GM18526 (cell line): ENCODE results near the gene TEAD4.

ENCODE experiments used
- POLR2A ChIP-seq: IDR thresholded peaks from 3 replicates; pipeline ENCODE4 v1.6.1; 2011; ENCODE audit not compliant: insufficient read length; ENCODE audit errors: extremely low read depth

TEAD4 gene

DNA sequence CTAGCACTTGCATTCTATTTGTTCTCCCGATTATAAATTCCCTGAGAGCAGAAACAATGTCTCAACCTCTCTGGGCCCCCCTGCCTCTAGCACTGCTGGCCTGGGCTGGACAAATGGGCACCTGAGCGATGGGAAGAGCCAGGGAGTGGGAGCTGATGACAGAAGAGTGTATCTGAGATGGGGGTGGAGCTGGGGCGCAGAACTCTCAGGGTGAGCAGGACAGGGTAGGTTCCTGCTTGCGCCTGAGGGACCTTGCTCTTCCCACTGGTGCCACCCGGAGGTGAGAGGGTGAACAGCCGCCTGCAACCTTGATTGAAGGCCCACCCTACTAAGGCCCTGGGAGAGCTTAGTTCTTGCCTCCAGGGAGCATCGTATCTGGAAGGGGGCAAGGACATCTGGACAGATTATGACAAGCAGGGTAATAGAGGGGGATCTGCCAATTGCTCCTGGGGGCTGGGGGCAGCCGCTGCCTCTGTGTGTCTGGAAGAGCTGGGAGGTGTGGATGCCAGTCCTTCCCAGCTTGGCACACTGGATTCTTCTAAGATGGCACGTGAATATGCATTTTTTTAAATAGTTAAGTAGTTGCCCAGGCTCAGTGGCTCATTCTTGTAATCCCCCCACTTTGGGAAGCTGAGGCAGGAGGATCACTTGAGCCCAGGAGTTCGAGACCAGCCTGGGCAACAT is 75.0 kb downstream of the TEAD4 start:
- no peak for TF ChIP-seq POLR2A

- no peak for TF ChIP-seq POLR2A
Measured at GRCh38 chr12:3035171-3035570, 76.0 kb downstream of the TEAD4 start.

DNA sequence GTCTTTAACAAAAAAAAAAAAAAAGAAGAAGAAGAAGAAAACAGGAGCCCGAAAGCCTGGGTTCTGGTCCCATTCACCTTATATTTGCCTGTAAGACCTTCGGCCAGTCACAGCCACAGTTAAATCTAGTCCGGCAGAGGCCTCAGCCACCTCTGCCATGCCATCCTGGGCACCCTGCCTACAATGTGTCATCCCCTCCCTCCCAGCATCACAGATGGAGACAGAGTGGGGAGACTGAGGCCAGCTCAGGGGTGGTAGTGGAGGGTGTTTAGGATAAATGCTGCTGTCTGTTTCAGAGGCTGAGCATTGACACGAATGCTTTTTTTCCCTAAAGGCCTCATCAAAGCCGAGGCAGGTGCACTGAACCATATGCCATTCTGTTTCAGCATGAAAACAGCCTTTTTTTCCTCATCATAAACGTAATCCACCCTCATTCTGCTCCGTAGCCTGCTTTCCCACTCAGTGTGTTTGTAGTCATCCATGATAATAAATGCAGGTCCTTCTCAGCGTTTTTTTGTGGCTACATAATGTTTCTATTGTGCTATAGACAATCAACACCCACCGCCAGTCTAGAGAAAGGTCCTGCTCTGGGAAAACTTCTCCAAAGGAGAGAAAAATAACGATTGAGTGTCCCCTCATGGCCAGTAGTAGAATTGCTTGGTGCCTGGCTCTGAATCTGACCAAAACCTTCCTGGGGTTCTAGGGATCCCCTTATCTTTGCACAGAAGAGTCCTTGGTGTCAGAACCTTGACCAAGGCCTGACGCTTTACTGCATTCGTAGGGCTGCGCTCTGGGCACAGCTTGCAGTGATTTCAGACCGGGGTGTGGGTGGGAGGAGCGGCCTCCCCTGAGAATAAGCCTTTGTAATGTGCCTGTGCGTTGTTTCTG is 76.9 kb downstream of the TEAD4 start:
- TF ChIP-seq POLR2A: no peak

DNA sequence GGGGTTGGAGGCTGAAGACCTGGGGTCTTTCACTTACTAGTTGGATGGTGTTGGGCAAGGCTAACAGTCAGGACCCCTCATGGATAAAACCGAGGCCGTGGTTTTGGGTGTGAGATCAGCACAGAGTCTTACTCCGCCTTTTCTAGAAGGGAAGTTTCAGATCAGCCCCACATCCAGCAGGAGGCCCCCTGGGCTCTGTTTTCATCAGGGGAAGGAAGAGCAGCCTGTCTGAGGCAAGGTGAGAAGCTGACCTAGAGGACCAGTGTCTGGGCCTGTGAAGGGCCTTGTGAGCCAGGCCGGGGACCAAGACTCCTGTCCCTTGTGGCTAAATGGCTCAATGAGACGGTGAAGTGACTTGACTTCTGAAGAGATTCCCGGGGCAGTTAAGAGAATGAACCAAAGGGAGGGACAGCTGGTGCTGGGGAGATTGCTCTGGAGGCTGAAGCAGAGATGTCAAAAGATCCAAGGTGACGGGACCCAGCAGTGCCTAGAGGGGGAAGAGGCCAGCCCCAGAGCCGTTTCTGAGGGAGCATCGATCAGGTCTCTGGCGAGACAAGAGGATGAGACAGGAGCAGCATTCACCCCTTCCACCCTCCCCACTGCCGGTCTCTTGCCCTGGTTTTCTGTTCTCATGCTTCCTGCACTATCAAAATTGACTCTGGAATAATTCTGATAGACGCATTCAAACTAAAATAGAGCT is 77.9 kb downstream of the TEAD4 start:
- TF ChIP-seq POLR2A: no peak

DNA sequence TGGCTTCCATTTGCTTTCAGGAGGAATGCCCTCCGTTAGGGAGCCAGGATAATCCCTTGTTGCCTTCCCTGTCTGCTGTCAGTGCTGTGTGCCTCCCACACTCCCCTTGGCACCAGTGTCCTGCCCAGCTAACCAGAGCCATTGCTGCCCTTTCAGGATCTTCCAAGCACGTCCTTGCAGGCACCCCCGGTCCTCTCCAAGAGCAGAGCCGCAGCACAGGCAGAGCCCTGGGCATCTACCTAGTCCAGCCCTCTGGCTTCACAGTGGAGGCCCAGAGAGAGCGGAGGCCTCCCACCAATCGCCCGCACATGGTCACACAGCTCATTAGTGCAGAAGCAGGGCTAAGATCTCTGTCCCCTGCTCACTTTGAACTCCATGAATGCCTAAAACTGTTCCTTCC is 79.0 kb downstream of the TEAD4 start:
- TF ChIP-seq POLR2A: no peak

DNA sequence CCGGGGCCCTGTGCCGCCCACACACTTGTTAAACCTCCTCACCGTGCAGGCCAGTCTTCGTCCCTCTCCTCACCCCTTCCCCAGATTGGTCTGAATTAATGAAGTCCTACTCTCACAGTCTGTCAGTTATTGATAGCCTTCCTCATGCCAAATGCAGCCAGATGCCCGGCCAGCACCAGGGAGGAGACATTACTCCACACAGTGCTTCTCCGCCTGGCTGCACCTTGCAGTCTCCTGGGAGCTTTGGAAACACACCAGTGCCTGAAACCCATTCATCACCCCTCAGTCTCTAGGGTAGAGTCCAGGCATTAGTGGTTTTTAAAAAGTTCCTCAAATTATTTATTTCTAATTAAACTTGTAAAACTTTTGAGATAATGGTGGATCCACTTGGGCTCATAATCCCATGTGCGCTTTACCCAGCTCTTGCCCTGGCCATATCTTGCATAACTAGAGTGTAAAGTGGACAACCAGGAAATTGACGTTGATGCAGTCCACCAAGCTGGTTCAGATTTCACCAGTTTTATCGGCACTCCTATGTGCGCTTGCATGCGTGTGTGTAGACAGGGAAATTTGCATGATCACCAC is 79.8 kb downstream of the TEAD4 start:
- no peak for TF ChIP-seq POLR2A

- TF ChIP-seq POLR2A: no peak
Measured at GRCh38 chr12:3040026-3040656, 80.9 kb downstream of the TEAD4 start.

DNA sequence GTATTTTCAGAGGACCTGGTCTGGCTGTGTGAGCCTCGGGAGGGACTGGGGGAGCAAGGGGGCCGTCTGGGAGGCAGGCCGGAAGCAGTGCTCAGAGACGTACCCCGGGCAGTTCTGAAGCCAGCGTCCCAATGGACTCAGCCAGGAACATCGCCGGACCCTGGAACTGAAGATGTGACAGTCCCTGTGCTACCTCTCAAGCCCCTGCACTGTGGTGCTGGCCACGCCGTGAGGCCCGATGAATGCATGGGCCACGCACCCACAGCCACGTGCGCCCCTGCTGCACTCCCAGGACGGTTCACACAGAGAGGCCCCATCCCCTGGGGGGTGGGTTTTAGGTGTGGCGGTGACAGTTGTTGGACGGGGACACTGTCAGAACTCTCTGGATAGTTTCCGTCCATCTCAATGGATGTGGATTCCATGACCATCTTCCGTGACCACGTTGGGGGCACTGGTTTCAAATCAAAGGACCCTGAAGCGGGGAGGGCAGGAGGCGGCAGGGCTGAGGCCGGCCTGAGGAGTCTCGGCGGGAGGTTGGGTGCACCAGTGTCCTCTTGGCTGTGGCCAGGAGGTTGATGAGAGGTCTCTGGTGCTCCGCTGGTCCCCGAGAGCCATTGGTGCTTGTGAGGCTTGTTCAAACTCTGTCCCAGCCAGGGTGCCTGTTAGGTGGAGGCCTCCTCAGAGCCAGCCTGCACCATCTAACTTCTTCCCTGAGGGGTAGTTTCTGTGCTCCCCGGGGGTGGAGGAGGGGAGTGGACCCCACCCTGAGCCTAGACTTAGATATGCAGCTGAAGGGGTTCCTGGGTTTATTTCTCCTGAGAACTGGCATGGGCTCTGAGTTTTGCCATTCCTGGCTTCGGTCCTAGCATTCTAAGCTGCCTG is 81.7 kb downstream of the TEAD4 start:
- TF ChIP-seq POLR2A: no peak

- TF ChIP-seq POLR2A: no peak
Measured at GRCh38 chr12:3041558-3042164, 82.5 kb downstream of the TEAD4 start.

DNA sequence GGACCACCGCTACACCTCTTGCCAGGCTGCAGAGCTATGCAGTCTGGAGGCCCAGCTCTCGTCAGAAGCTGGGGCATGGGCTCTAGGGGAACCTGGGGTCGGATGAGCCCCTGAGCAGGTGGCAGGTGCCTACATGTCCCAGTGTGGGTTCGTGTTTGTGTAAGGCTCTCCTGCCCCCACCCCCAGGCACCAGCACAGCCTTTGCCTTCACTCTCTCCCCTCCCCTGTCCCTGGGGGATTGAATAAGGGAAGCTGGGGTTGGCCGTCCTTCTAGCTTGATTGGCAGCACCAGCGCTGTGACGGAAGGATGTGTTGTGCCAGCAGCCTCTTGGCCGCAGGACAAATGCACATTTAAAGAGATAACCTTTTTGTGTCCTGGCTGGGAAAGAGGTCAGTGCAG is 83.2 kb downstream of the TEAD4 start:
- no peak for TF ChIP-seq POLR2A

- no peak for TF ChIP-seq POLR2A
Measured at GRCh38 chr12:3042826-3043225, 83.6 kb downstream of the TEAD4 start.

DNA sequence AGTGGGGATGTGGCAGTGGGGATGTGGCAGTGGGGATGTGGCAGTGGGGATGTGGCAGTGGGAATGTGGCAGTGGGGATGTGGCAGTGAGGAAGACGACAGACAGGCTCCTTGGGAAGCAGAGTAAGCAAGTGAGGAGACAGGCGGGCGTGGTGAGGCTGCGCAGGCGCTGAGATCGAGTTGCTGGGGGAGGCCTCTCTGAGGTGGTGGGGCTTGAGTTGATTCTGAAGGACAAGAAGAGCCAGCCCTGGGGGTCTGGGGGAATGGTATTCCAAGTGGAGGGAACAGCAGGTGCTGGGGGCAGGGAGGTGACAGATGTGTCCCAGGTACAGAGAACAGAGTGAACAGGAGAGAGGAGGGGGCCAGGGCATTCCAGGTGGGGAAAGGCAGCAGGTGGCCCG is 84.2 kb downstream of the TEAD4 start:
- no peak for TF ChIP-seq POLR2A

GRCh38 chr12:3044141-3044630 is 85.0 kb downstream of the TEAD4 start:
- no peak for TF ChIP-seq POLR2A

DNA sequence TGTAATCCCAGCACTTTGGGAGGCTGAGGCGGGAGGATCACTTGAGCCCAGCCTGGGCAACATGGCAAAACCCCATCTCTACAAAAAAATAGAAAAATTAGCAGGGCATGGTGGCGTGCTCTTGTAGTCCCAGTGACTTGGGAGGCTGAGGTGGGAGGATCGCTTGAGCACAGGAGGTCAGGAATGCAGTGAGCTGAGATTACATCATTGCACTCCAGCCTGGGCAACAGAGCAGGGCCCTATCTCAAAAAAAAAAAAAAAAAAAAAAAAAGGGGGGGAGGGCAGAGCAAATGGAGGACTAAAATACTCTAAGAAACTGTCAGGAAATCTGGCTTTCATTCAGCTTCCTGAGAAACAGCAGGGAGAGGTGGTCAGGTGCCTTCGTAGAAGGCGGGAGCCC is 86.3 kb downstream of the TEAD4 start:
- no peak for TF ChIP-seq POLR2A

DNA sequence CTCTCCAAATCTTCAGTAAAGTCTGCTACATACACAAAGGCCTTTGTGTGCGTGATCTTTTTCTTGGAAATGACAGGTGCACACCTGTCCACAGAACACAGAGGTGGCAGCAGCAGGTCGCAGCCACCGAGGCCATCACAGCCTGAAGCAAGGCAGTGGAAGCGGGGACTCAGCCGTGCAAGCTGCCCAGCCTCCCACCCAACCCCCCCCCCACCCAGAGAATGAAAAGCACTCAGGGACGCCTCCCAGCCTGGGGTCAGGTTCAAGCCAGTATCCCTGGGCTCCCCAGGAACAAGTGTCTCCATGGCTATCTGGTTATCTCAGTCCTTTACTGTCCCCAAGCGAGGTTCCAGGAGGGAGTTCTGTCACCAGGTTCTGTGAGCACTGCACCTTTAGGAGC is 86.8 kb downstream of the TEAD4 start:
- TF ChIP-seq POLR2A: no peak
